ENCODE results near the gene GLIS2. TPM values are rescaled to one million over a fixed set of nuclear protein-coding genes. Genes with fewer than 3 reads are reported as not detected.

Gene GLIS2
- total and polyA plus RNA-seq, 4 donors: 0.68 to 1.4 (median 1.1) TPM

DNA sequence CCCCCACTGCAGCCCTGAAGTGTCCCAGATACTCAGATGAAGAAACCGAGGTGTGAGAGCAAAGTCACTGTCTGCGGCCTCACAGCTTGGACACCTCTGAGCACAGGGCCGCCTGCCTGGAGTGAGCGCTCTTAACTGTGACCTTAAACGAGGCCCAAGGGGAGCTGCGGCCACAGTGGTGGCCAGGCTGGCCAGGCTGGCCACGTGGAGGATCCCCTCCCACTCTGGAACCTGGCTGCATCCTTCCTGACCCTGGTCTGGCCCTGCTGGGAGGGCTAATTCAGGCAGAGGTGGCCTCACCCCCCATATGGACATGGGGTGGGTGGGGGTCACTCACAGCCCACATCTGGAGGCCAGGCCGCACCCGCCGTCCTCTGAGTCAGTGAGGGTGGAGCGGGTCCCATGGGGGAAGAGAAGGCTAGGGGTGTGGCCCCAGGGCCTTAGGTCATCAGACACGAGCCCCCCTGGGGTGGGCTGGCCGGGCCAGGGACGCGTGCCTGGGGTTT is 62.3 kb downstream of the GLIS2 start (continued):
- TF ChIP-seq, protein P1, sequence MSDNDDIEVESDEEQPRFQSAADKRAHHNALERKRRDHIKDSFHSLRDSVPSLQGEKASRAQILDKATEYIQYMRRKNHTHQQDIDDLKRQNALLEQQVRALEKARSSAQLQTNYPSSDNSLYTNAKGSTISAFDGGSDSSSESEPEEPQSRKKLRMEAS (IDR thresholded peaks at IDR 0.05): no peak
- TF ChIP-seq SP1 (IDR thresholded peaks at IDR 0.05): no peak

DNA sequence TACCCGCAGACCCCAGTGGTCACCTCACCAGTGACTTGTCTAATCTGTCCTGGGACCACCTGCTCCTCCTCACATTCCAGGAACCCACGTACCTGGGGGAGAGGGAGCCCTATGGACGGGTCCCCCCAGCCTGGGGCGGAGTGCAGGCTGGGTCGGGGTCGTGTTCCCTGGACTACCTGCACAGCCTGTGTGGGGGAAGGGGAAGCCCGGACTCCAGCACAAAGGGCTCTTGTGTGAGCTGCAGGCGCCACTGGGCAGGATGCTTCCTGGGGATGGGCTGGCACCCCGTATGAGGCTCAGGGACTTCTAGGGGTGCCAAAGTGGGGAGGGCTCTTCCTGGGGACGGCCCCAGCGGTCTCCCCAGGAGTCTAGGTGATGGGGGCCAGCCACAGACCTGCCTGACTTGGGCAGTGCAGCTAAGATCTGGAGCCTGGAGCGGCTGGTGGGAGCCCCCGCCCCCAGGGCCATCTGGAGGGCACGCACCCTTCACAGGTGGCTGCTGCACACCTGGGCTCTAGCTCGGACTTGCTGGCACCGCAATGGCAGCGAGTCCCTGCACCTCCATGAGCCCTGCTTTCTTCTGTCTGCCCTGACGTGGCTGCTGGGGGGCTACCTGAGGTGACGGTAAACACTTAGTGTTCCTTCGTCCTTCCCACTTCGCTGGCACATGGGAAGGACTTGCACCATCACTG is 63.3 kb downstream of the GLIS2 start:
- H3K9me3 ChIP-seq (ENCODE audit: control insufficient read depth in 4 of 4, low read length in 3 of 4): no peaks in the 10 kb centered on the region
- H3K4me3 ChIP-seq (ENCODE audit: low read depth in 1 of 3, low read length in 3 of 3): no peak overlapping the region
- no peak overlapping the region for H3K27ac ChIP-seq (ENCODE audit: low read depth in 1 of 2, low read length in 2 of 2)
- TF ChIP-seq HNF4G (IDR thresholded peaks at IDR 0.05) (no peak), FOXA2 (IDR thresholded peaks at IDR 0.05) (no peak), TAF1 (conservative IDR thresholded peaks at IDR 0.05) (no peak), JUND (IDR thresholded peaks at IDR 0.05) (no peak), YY1 (IDR thresholded peaks at IDR 0.05) (no peak), RXRA (IDR thresholded peaks at IDR 0.05) (no peak), SP1 (IDR thresholded peaks at IDR 0.05) (no peak)
- TF ChIP-seq, protein P1 (IDR thresholded peaks at IDR 0.05): no peak
- TF ChIP-seq, protein P2, sequence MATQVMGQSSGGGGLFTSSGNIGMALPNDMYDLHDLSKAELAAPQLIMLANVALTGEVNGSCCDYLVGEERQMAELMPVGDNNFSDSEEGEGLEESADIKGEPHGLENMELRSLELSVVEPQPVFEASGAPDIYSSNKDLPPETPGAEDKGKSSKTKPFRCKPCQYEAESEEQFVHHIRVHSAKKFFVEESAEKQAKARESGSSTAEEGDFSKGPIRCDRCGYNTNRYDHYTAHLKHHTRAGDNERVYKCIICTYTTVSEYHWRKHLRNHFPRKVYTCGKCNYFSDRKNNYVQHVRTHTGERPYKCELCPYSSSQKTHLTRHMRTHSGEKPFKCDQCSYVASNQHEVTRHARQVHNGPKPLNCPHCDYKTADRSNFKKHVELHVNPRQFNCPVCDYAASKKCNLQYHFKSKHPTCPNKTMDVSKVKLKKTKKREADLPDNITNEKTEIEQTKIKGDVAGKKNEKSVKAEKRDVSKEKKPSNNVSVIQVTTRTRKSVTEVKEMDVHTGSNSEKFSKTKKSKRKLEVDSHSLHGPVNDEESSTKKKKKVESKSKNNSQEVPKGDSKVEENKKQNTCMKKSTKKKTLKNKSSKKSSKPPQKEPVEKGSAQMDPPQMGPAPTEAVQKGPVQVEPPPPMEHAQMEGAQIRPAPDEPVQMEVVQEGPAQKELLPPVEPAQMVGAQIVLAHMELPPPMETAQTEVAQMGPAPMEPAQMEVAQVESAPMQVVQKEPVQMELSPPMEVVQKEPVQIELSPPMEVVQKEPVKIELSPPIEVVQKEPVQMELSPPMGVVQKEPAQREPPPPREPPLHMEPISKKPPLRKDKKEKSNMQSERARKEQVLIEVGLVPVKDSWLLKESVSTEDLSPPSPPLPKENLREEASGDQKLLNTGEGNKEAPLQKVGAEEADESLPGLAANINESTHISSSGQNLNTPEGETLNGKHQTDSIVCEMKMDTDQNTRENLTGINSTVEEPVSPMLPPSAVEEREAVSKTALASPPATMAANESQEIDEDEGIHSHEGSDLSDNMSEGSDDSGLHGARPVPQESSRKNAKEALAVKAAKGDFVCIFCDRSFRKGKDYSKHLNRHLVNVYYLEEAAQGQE (IDR thresholded peaks at IDR 0.05): no peak
- TF ChIP-seq, protein P3, sequence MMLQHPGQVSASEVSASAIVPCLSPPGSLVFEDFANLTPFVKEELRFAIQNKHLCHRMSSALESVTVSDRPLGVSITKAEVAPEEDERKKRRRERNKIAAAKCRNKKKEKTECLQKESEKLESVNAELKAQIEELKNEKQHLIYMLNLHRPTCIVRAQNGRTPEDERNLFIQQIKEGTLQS (IDR thresholded peaks at IDR 0.05): no peak
- no peak overlapping the region for H3K9ac ChIP-seq (ENCODE audit: low read depth in 1 of 2, low read length in 2 of 2)
- H3K36me3 ChIP-seq (ENCODE audit: control insufficient read depth in 4 of 4, insufficient read depth in 3 of 4, low read depth in 1 of 4, low read length in 3 of 4): peaks cover 0 to 17% (median 7%) of the 10 kb centered on the region in 4 donors
- peaks cover 22 to 60% (median 45%) of the 10 kb centered on the region in 4 donors for H3K4me1 ChIP-seq (ENCODE audit: control insufficient read depth in 4 of 4, insufficient read depth in 4 of 4, low read length in 3 of 4)
- H3K27me3 ChIP-seq (ENCODE audit: control insufficient read depth in 4 of 4, insufficient read depth in 4 of 4, low read length in 3 of 4): no peaks in the 10 kb centered on the region
- DNase-seq (ENCODE audit: low spot score): no peak
- 90% methylated on average over 21 of the region's 21 CpGs for WGBS

DNA sequence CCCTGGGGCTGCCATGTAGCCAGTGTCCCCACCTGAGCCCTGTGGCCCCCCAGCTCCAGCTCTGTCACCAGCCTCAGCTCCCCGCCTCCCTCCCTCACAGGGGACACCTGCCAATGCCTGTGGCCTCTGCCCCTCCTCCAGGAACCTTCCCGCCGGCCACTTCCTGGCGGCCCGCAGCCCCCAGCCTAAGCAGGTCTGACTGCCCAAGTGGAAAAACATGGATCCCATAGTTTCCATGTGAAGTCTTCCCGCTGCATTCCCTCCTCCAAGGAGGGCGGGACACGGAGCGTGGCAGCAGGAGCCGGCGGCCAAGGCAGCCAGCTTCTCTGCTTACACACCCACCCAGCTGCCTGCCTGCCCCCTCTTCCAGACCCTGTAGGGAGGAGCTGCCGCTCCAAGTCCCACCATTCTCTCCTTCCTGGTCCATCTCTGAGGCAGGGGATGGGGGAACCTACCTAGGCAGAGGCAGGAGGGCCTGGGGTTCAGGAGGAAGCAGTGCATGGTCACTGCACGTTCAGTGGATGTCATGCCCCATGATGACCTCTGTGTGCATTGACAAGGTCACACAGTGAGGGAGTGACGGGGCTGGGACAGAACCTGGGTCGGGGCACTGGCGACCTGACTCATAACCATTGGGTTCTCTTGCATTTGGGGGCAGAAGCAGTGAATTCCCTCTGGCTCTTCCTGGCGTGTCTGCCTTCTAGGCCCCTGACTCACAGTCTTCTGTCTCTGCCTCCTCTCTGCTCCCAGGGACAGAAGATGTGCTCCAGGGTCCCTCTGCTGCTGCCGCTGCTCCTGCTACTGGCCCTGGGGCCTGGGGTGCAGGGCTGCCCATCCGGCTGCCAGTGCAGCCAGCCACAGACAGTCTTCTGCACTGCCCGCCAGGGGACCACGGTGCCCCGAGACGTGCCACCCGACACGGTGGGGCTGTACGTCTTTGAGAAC is 64.5 kb downstream of the GLIS2 start:
- H3K9me3 ChIP-seq (ENCODE audit: control insufficient read depth in 4 of 4, low read length in 3 of 4): no peaks in the 10 kb centered on the region
- peaks cover 14 to 48% (median 35%) of the 10 kb centered on the region in 4 donors for H3K4me1 ChIP-seq (ENCODE audit: control insufficient read depth in 4 of 4, insufficient read depth in 4 of 4, low read length in 3 of 4)
- no peak overlapping the region for H3K4me3 ChIP-seq (ENCODE audit: low read depth in 1 of 3, low read length in 3 of 3)
- no peak for DNase-seq (ENCODE audit: low spot score)
- TF ChIP-seq HNF4G (IDR thresholded peaks at IDR 0.05): no peak
- TF ChIP-seq GABPA (IDR thresholded peaks at IDR 0.05 in 1 of 2, conservative IDR thresholded peaks at IDR 0.05 in 1 of 2): no peak
- TF ChIP-seq, protein P3 (IDR thresholded peaks at IDR 0.05): no peak
- no peak for TF ChIP-seq RAD21 (IDR thresholded peaks at IDR 0.05)
- TF ChIP-seq, protein P1 (IDR thresholded peaks at IDR 0.05): no peak
- no peak for TF ChIP-seq HNF4A (conservative IDR thresholded peaks at IDR 0.05)
- TF ChIP-seq, protein P2 (IDR thresholded peaks at IDR 0.05): no peak
- no peak for TF ChIP-seq RXRA (IDR thresholded peaks at IDR 0.05)
- TF ChIP-seq FOXA1 (IDR thresholded peaks at IDR 0.05): no peak
- no peak for TF ChIP-seq FOXA2 (IDR thresholded peaks at IDR 0.05)
- TF ChIP-seq, protein P4, sequence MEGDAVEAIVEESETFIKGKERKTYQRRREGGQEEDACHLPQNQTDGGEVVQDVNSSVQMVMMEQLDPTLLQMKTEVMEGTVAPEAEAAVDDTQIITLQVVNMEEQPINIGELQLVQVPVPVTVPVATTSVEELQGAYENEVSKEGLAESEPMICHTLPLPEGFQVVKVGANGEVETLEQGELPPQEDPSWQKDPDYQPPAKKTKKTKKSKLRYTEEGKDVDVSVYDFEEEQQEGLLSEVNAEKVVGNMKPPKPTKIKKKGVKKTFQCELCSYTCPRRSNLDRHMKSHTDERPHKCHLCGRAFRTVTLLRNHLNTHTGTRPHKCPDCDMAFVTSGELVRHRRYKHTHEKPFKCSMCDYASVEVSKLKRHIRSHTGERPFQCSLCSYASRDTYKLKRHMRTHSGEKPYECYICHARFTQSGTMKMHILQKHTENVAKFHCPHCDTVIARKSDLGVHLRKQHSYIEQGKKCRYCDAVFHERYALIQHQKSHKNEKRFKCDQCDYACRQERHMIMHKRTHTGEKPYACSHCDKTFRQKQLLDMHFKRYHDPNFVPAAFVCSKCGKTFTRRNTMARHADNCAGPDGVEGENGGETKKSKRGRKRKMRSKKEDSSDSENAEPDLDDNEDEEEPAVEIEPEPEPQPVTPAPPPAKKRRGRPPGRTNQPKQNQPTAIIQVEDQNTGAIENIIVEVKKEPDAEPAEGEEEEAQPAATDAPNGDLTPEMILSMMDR (IDR thresholded peaks at IDR 0.05; ENCODE audit: low read depth, low read length, missing input control): no peak
- no peak for TF ChIP-seq JUND (IDR thresholded peaks at IDR 0.05)
- peaks cover 0 to 17% (median 7%) of the 10 kb centered on the region in 4 donors for H3K36me3 ChIP-seq (ENCODE audit: control insufficient read depth in 4 of 4, insufficient read depth in 3 of 4, low read depth in 1 of 4, low read length in 3 of 4)
- H3K27me3 ChIP-seq (ENCODE audit: control insufficient read depth in 4 of 4, insufficient read depth in 4 of 4, low read length in 3 of 4): no peaks in the 10 kb centered on the region
- no peak overlapping the region for H3K9ac ChIP-seq (ENCODE audit: low read depth in 1 of 2, low read length in 2 of 2)
- WGBS: 83% methylated on average over 26 of the region's 26 CpGs
- peak overlapping the region in 1 of 2 donors; percentile 18 for H3K27ac ChIP-seq (ENCODE audit: low read depth in 1 of 2, low read length in 2 of 2)

Data from liver (tissue), 9 donors.